Measurements from ENCODE around the gene C22orf15.

The C22orf15 gene

DNA sequence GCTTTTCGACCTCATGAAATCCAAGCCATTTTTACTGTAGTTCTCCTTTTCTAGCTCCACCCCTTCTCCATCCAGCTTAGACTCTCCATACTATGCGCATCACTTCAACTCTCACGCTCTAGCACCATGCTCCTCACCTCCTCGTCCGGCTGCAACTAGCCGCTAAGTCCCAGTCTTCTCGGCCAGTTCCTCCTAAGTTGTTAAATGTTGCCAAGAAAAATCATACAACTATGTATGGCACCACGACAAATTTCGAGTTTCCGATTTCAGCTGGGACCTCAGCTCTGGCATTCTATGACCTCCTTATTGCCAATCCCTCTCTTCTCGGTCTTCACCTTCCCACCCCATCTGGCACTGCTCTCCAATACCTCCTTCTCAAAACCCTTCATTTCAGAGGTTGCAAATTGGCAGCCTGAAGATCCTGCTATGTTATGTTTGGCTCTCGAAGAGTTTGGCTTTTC, 12.9 kb upstream of the C22orf15 start:
- peak overlapping the region in 5 of 21 experiments; percentile 73 to 92 (median 92) for H3K27ac ChIP-seq
- H3K4me3 ChIP-seq, result peak overlapping the region in 3 of 7 experiments; percentile 71 to 78 (median 71)

DNA sequence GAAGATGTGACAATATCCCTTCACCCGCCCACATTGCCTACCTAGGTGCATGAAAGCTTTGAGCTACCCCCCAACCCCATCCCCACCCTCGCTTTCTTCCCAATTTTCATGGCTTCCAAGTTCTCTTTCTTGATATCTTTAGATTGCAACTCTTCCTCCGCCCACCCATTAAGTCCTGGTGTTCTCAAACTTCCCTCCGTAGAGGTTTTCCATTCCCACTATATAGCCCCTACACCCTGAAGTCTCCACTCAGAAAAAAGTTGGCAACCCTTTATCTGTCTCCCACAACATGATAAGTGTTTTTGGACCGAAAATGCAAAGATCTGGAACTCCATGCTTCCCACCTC, 12.4 kb upstream of the C22orf15 start:
- Histone ChIP-seq H3K27ac (peak overlapping the region in 19 of 21 experiments; percentile 32 to 95 (median 90)), H3K4me3 (peak overlapping the region; percentile 43 to 78 (median 62))

DNA sequence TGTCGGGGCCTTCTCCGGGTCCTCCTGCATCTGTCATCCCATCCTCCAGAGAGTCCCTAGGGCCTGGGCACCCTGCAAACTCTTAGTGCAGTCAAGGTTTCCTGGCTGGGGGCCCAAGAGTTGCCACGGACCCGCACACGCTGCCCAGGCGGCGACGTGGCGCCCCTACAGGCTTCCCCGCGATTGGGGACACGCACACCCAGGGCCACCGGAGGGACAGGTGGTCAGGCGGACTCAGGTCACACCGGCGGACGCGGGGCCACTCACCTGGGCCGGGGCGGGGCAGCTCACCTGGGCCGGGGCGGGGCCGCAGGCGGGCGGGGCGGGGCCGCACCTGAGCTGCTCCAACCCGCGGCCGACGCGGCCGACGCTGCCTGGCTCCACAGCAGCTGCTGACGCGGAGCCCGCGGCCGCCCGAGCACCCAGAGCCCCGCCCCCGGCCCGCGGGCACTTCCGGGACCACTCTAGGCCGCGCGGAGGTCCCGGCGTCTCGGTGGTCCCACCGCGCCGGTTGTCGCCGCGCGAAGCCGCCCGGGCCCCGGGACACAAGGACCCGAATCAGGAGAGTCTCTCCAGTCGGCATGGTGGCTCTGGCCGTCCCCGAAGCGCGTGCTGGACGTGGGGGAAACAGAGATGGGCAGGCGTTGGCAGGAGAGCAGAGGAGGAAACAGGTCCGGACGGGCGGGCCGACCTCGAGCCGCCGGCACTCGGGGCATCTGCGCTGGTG, 11.9 kb upstream of the C22orf15 start, which contains the start of gene ZNF70:
Gene ZNF70 (minus strand): TSS at position 399 of the 727 bp plus-strand sequence. CDS start 5,972 bp downstream, outside the sequence.
- Histone ChIP-seq H3K4me3 (peak within 1 kb of the TSS; percentile 43 to 78 (median 62)), H3K27ac (peak within 1 kb of the TSS; percentile 67 to 95 (median 90))

DNA sequence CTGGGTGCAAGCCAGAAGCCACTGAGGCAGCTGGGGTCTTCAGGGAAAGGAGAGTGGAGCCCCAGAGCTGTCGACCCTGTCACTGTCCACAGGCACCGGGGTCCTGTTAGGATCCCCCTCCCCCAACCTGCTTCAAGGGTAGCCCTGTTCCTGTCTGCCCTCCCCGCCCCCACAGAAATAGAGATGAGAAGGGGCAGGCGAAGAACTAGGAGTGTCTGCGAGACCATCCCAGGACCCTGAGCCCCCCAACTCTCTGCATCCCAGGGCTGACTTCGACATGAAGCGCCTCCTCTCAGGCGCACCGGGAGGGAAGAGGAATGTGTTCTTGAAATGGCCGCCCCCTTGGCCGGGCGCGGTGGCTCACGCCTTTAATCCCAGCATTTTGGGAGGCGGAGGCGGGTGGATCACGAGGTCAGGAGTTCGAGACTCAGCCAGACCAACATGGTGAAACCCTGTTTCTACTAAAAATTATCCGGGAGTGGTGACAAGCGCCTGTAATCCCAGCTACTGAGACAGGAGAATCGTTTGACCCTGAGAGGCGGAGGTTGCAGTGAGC, 11.3 kb upstream of the C22orf15 start:
- Histone ChIP-seq H3K27ac (peak overlapping the region; percentile 67 to 95 (median 90)), H3K4me3 (peak overlapping the region; percentile 43 to 78 (median 62))

DNA sequence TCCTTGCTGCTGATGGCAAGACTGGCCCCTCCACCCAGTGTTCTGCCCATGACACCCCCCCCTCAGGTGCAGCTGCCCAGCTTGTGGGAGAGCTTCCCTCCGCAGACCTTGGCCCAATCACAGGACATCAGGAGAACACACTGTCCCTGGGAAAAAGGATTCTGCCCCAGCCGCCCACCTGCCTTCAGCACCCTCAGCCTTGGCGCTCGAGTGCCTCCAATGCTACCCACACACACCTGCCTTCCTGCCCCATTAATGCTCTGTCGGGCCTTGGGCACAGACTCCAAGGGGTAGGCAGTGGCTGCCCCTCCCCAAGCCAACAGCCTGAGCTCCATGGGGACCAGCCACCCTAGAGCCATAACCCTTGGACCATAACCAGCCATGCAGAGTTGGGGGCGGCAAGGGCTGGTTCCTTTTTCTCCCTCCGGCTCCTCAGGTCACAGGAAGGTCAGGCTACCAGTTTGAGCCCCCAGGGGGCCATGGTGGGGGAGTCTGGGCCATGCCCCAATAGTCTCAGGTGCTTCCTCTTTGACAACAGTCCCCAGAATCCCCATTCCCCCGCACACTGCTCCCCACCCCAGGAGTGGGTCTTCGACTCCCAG, 10.6 kb upstream of the C22orf15 start:
- H3K4me3 ChIP-seq, result no peak overlapping the region
- peak overlapping the region in 1 of 21 experiments; percentile 92 for H3K27ac ChIP-seq

DNA sequence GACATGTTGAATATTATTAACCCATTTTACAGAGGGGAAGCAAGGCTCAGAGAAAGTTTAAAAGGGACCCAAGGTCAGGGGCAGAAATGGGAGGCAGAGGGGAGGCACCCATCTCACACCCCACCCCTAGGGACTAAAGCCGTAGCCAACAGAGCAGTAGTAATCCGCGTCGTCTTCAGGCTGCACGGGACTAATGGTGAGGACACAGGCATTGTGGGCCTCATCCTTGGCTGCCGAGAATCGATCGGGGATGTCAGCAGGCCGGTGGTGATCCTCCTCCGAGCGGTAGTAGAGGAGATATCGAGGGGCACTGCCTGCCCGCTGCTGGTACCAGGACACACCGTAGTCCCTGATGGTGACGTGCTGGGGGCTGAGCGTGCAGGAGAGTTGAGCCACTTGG, 10.0 kb upstream of the C22orf15 start:
- no peak overlapping the region for H3K4me3 ChIP-seq

DNA sequence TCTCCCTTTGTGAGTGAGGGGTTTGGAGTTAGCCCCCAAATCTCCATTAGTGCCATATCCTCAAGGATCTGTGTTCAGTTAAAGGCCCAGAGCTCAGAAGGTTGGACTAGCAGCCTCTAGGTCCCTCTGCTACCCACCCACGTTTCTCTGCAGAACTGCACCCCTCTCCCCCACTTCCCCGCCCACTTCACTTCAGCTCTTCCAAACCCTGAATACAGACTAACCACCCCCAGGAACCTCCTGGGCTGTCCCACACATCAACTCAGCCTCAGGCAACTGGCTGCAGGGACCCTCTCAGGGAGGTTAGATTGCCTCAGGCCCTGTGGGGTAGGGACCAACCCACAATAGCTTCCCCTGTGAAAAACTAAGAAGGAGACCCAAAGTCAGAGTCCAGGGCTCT, 9.4 kb upstream of the C22orf15 start:
- peak overlapping the region in 1 of 21 experiments; percentile 34 for H3K27ac ChIP-seq
- no peak overlapping the region for H3K4me3 ChIP-seq

More for the DNA sequence above, 10.0 kb upstream of the C22orf15 start:
- peak overlapping the region in 1 of 21 experiments; percentile 92 for H3K27ac ChIP-seq

DNA sequence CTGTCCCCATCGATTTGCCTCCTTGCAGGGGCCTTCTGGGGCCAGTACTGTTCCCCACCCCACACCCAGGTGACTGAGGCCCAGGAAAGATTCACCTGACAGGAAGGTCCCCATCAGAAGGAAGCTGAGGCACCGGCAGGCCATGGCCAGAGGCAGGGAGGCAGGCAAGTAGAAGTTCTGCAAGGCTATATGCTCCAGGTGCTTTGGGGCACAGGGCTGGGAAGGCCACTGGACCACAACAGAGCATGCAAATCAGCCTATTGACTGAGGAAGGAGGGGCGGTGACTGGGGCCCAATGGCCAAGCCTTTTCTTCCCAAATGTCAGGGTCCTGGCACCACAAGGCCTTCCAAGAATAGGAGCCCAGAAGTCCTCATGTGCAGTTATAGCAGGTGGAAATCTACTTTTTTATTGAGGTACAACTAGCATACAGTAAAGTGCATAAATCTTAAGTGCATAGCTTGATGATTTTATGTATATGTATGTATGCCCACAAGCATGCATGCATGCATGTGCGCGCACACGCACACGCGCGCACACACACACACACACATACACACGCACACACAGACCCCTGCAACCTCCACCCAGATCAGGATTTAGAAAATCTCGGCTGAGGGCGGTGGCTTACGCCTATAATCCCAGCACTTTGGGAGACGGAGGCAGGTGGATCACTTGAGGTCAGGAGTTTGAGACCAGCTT, 8.4 kb upstream of the C22orf15 start, which contains the start of gene VPREB3:
Gene VPREB3 (minus strand): TSS at position 206 of the 700 bp plus-strand sequence. CDS start 62 bp downstream, at position 144.
- no peak within 1 kb of the TSS for H3K4me3 ChIP-seq

DNA sequence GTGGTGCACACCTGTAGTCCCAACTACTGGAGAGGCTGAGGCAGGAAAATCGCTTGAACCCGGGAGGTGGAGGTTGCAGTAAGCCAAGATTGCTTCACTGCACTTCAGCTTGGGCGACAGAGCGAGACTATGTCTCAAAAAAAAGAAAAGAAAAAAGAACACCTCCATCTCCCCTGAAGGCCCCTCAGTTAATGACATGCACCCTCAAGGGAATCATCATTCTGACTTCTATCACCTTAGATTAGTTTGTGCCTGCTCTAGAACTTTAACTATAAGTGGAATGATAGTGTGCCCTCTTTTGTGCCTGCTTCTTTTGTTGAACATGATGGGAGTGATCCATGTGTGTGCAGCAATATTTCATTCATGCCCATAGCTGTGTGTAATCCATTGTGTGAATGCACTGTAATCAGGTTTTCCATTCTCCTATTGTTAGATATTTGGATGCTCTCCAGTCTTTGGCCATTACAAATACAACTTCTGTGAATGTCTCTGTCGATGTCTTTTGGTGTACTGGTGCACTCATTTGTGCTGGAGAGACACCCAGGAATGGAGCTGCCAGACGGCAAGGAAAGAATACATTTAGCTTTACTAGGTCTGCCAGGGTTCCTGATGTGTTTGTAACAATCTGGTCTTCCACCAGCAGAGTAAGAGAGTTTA, 7.7 kb upstream of the C22orf15 start:
- Histone ChIP-seq H3K27ac (no peak overlapping the region), H3K4me3 (no peak overlapping the region)

More for the DNA sequence above, 8.4 kb upstream of the C22orf15 start, which contains the start of gene VPREB3:
- H3K27ac ChIP-seq, result peak within 1 kb of the TSS in 1 of 21 experiments; percentile 34

DNA sequence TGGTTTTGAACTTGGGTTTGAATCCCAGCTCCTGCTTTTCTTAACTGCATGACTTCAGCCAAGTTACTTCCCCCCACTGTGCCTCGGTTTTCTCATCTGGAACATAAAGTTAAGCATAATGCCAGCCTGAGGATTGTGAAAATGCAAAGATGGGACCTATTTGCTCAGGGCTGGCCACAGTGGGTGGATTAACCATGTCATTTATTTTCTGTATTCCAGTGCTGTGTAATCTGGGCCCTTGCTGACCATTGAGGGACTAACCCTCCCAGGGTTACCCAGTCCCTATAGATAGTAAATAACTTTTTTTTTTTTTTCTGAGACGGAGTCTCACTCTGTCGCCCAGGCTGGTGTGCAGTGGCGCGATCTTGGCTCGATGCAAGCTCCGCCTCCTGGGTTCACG, 7.1 kb upstream of the C22orf15 start:
- H3K4me3 ChIP-seq, result no peak overlapping the region
- H3K27ac ChIP-seq, result no peak overlapping the region

DNA sequence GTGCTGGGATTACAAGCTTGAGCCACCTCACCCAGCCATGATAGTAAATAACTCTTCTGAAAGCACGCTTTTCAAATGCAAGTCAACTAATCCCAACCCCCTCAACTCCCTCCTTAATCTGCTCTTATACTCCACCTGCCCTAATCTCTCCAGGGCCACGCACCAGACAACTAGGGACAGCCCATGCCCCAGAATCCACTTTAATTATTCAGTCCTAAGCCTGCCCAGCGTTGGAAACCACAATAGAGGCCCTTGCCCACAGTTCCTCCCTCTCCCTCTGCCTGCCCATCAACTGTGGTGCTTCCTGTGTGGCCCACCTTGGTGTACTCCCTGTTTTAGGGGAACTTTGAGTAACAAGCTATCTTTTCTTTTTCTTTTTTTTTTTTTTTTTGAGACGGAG, 5.9 kb upstream of the C22orf15 start:
- Histone ChIP-seq H3K4me3 (no peak overlapping the region), H3K27ac (no peak overlapping the region)

DNA sequence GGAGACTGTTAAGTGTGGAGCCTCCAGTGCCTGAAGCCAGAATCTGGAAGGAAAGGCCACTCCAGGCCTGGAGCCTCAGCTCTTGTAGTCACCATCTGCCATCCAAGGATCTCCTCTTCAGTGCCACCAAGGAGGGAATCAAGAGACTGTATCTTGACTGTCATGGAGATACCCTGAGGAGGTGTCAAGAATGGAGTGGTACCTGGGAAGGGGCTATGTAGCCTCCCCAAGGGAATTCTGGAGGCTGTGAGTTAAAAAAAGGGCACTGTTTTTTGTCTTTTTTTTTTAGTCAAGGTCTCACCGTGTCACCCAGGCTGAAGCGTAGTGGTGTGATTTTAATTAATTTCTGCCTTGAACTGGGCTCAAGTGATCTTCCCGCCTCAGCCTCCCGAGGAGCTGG, 3.2 kb upstream of the C22orf15 start:
- no peak overlapping the region for H3K27ac ChIP-seq
- no peak overlapping the region for H3K4me3 ChIP-seq

DNA sequence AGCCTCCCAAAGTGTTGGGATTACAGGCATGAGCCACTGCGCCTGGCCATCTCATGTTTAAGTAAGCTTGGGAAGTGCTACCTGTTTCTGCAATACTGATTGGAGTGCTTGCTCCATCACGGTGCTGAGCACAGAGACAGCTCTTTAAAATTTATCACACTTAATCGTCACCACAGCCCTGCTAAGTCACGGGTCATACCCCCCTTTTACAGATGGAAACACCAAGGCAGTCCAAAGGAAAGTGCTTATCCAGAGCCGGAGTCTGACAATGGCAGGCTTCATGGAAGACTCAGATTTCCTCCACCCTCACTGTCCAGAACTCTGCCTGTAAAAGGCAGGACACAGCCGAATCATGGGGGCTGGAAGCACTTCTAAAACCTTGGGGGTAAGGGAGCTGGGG, 2.7 kb upstream of the C22orf15 start:
- H3K4me3 ChIP-seq, result no peak overlapping the region
- H3K27ac ChIP-seq, result no peak overlapping the region

DNA sequence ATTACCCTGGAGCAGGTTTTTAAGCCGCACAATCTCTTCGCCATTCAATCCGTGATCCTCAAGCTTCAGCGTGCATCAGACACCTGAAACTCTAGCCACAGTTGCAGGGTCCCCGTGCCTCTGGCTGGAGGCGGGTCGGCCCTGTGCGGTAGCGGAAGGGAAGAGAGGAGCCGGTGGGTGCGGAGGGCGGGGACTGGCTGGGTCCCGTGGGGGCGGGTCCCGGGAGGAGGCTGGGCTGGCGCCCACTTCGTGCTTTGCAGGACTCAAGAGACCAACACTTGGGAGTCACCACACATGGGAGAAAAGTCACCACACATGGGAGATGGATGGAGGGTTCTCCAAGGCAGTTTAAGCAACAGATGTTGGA, 772 bp downstream of the C22orf15 start:
- peak overlapping the region in 4 of 7 experiments; percentile 2 to 22 (median 16) for H3K4me3 ChIP-seq

DNA sequence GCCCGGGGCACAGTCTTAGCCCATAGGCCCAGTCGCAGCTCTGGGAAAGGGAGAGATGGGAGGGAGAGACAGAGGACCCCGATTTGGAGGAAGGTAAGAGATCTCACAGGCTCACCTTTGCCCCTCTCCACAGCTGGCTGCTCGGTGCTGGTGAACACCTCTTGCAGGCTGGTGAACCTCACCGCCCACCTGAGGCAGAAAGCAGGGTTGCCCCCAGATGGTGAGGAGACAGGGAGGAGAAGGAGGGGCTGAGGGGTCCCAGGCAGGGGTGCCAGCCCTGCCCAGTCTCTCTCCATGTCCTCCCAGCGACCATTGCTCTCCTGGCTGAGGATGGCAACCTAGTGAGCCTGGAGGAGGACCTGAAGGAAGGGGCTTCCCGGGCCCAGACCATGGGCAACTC, 1.2 kb downstream of the C22orf15 start:
- H3K4me3 ChIP-seq, result no peak overlapping the region
- H3K27ac ChIP-seq, result peak overlapping the region in 1 of 21 experiments; percentile 39

More for the DNA sequence above, 772 bp downstream of the C22orf15 start:
- H3K27ac ChIP-seq, result peak overlapping the region in 2 of 21 experiments; percentile 41 to 55

DNA sequence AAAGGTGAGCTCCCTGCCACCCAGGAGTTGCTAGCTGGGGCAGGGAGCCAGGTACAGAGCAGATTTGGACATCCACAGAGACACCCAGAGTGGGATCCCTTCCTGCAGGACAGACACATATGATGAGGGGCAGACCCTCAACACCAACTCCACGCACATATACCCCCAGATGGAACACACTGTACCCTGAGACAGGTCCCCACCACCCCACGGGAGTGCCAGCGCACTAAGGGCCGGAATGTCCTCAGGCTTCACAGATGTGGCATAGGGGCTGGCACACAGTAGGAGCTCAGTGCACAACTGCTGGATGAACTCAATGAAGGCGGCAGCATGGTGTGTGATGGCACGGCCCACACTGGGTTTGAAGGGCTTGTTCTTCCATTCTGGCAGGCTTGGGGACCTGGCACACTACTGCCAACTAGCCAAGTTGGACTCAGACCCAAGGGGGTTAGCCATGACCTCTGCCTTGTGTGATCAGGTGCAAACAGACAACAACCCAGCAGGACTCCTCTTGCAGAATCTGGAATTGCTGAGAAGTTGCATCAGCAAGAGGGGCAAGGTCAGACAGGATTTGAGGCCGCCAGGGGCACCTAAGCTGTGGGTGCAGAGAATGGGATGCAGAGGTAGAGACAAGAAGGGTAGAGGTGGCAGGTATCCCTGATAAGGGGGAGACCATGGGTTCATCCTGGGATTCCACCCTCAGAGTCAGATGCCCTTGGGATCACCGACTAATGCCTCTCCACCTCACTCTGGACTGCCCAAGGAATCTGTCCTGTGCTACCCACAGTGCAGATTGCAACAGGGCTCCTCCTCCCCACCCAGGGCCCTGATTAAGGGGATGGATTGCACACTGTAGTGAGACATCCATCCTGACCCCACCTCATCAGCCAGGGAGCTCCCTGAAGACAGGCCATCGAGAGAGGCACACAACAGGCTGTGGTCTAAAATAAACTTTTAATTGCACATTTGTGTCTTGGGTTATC, 2.4 kb downstream of the C22orf15 start:
- Histone ChIP-seq H3K4me3 (no peak overlapping the region), H3K27ac (no peak overlapping the region)

DNA sequence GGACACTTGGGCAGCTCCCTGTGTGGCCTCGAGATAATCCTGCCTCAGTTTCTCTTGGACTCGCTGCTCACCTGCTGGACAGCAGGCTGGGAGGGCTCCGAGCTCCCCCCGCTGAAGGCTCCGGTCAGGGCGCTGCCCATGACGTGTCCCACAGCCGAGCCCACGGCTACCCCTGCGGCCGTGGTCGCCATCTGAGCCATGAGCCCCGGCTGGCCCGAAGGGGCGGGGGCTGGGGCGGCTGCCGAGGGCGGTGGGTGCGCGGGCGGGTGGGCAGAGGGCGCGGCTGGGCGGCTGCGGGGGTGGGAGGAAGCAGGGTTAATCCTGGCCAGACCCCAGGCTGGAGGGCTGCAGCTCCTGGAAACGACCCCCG, 4.5 kb downstream of the C22orf15 start:
- Histone ChIP-seq H3K4me3 (peak overlapping the region; percentile 50 to 81 (median 58)), H3K27ac (peak overlapping the region in 20 of 21 experiments; percentile 32 to 90 (median 82))

Measured in skin epidermis (tissue), 12 donors.